HG03442 (cell line): Measurements from ENCODE around the gene POU3F4.
A peak's percentile ranks its signal among the peaks of the same experiment; 100 is the strongest.

Source experiments
- ATAC-seq: cut with Tn5 transposase; IDR thresholded peaks from one replicate; pipeline ENCODE4 v1.9.1; 2021; ENCODE audit warnings: mild to moderate bottlenecking, moderate library complexity; ENCODE audit not compliant: unreplicated experiment

POU3F4 gene

GRCh38 chrX:83508006-83508405 lies at the start of gene POU3F4:
Gene POU3F4, plus strand, starts transcription at chrX:83508290. Its CDS starts 35 bp downstream, at chrX:83508325.
- no peak for ATAC-seq

DNA sequence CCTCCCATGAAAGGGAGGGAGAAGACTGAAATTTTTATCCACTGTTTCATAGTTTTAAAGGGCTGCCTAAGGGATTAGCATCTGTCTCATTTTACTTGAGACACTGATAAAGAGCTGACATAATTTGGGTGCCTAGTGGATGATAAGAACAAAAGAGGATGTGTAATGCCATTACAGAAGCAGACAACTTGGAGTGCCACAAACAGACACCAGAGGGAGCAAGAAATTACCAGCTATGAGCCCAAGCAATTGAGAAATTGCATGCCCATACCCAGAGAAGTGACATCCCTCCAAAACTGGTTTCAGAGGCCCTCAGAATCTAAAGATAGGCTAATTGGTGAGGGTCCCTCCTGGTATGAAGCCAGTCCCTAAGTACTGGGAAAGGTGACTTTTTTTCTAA lies 38.5 kb upstream of the POU3F4 start:
- peak; percentile 78 for ATAC-seq

DNA sequence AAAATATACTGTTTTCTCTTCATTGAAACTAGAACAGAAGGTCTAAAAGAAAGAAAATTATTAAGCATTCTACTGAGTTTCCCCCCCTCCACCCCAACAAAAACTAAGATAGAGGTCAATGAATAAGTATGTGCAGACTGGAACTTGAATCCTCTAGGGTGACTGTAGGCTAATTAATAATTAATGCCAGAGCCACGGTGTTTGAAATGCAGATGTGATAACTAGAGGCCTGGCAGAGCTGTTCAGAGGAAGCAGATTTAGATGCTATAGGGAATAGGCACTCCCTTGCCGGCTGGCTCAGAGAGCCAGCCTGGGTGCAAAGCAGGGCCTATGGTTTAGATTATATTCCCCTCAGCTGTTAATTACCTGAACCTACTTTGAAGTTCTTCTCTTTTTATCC lies 12.2 kb upstream of the POU3F4 start:
- ATAC-seq, result no peak

GRCh38 chrX:83501003-83501402 lies 7.1 kb upstream of the POU3F4 start:
- ATAC-seq, result no peak

GRCh38 chrX:83501530-83501929 lies 6.6 kb upstream of the POU3F4 start:
- no peak for ATAC-seq

DNA sequence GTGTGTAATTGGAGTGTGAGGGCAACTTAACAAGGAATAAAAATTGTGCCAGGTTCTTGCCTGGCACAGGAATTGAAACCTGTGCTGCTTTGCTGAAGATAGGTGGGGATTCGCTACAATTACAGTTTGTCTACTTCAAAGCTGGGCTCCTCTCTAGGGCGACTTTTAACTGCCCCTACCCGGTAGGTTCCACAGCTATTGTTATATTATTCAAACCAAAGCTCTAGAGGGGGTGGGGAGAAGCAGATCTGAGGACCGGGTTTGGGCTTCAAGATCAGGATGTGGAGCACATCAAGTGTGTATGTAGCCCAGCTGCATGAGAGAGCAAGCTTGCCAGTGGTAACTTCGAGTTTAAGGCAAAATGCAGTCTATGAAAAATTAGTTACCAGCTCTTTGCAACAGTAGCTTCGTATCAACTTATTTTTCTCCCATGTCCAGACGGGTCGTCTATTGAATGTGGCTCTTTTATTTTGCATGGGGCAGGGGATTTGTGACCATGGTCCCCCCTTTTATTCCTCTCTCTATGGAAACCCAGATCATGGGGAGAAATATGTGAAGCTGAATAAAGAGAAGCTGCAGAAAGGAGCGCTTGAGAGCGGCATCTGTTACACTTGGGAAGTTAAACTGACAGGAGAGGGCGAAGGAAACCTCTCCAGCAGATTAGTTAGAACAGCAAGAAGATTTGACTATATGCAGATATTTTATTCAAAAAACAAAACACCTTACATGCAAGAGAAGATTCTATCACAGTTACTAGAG lies 3.2 kb upstream of the POU3F4 start:
- no peak for ATAC-seq

GRCh38 chrX:83508526-83509253 lies 600 bp downstream of the POU3F4 start:
- no peak for ATAC-seq

DNA sequence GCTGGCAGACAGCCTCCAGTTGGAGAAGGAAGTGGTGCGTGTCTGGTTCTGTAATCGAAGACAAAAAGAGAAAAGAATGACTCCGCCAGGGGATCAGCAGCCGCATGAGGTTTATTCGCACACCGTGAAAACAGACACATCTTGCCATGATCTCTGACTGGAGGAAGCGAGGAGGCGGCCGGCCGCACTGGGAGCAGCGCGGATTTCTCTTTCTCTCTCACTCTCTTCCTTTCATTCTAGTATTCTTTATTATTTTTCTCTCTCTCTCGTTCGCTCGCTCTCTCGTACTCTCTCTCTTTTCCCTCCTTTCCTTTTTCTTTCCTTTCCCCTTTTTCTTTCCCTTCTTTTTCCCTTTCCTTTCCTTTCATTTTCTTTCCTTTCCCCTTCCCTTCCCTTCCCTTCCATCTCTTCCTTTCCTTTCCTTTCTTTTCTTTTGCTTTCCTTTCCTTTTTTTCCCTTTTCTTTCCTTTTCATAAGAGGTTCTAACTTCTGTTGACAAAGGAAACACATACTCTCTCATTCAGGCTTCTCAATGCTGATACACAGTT lies 1.2 kb downstream of the POU3F4 start:
- no peak for ATAC-seq

GRCh38 chrX:83510510-83511062 lies 2.5 kb downstream of the POU3F4 start:
- no peak for ATAC-seq

DNA sequence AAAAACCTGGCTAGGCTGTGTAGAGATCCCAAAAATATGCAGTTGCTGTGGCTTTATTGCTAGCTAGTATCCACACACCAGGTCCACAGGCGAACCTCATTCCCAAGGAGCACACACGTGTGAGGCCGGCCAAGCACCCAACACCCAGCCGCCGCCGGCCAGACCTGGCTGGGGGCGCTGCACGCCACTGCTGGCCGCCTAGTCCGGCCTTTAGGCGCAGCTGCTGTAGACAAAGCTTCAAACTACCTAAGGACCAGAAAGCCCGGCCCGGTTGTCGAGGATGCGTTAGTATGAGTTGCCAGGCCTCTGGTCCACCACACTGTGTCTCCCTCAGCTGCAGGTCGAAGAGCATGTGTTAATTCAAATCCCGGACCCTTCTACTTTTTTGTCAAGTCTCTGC lies 3.1 kb downstream of the POU3F4 start:
- no peak for ATAC-seq

DNA sequence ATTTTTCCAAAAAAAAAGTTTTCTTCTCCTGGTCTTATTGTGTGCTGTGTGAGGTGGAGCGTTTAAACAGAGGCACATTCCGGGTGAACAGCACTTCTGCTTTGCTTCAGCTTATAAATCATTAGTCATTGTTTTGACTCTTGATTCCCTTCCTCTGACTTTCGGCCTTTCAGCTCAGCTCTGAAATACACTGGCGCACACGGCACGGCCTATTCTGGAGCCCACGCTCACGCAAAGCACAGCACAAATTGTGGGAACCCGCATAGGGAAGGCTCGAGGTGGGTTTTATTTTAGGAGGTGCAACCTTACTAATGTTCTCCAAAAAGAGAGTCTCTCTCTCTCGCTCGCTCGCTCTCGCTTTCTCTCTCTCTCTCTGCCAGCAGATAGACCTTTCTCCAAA lies 4.0 kb downstream of the POU3F4 start:
- ATAC-seq, result no peak

DNA sequence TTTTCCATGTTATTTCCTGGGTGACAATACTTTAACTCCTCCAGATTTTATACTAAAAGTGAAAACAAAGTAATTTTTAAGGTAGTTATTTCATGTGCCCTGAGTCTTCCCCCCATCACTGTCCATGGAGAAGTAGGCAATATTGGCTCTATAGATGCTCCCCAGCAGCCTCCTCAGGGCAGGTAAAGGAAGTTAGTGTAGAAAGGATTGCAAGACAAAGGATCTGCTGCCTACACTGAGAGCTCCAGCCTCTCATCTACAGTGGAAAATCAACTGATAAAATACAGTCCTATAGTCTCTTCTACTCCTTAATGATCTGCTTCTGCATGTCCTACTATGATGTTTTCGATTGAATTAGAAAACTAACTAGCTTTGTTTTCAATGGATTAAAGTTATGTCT lies 8.5 kb downstream of the POU3F4 start:
- no peak for ATAC-seq

DNA sequence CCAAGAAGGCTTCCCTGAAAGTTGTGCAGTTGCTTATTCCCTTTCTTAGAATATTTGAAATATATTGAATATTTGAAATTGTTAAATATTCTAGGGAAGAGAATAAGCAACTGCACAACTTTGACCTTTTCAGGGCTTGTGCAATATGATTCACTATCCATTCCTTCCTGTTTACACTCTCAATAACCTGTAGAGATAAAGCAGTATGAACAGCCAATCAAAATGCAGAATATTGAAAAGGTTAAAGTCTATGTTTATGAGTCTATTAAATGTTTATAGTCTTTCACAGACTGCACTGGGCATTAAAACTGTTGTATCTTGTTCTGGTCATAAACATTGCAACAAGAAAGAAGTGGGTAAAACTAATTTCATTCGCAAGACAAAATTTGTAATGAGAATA lies 13.8 kb downstream of the POU3F4 start:
- ATAC-seq, result no peak

GRCh38 chrX:83529950-83530349 lies 21.9 kb downstream of the POU3F4 start:
- ATAC-seq, result no peak

GRCh38 chrX:83535417-83536196 lies 27.5 kb downstream of the POU3F4 start:
- peak; percentile 78 for ATAC-seq
